ENCODE results near the gene TSPAN5.

The TSPAN5 gene

GRCh38 chr4:98642991-98643426, 15.4 kb downstream of the TSPAN5 start:
- DNase-seq: no peak

GRCh38 chr4:98641906-98642668, 16.3 kb downstream of the TSPAN5 start:
- DNase-seq: no peak

- no peak for DNase-seq
Observed at GRCh38 chr4:98641376-98641775, 17.0 kb downstream of the TSPAN5 start.

GRCh38 chr4:98639523-98639922, 18.9 kb downstream of the TSPAN5 start:
- DNase-seq: no peak

- no peak for DNase-seq
Observed at GRCh38 chr4:98639108-98639507, 19.3 kb downstream of the TSPAN5 start.

GRCh38 chr4:98638661-98639060, 19.8 kb downstream of the TSPAN5 start:
- DNase-seq: no peak

GRCh38 chr4:98634061-98634460, 24.4 kb downstream of the TSPAN5 start:
- DNase-seq: no peak

- no peak for DNase-seq
Observed at GRCh38 chr4:98633159-98633558, 25.3 kb downstream of the TSPAN5 start.

- DNase-seq: no peak
Observed at GRCh38 chr4:98632258-98632657, 26.2 kb downstream of the TSPAN5 start.

- no peak for DNase-seq
Observed at GRCh38 chr4:98631506-98631905, 26.9 kb downstream of the TSPAN5 start.

- DNase-seq: no peak
Observed at GRCh38 chr4:98630737-98631454, 27.5 kb downstream of the TSPAN5 start.

GRCh38 chr4:98627531-98628257, 30.7 kb downstream of the TSPAN5 start:
- no peak for DNase-seq

- no peak for DNase-seq
Observed at GRCh38 chr4:98626350-98626749, 32.1 kb downstream of the TSPAN5 start.

- no peak for DNase-seq
Observed at GRCh38 chr4:98625920-98626319, 32.5 kb downstream of the TSPAN5 start.

GRCh38 chr4:98625399-98625798, 33.0 kb downstream of the TSPAN5 start:
- no peak for DNase-seq

GRCh38 chr4:98624642-98625041, 33.8 kb downstream of the TSPAN5 start:
- no peak for DNase-seq

- no peak for DNase-seq
Observed at GRCh38 chr4:98624144-98624543, 34.3 kb downstream of the TSPAN5 start.

GRCh38 chr4:98623126-98623802, 35.1 kb downstream of the TSPAN5 start:
- no peak for DNase-seq

GRCh38 chr4:98620087-98620784, 38.2 kb downstream of the TSPAN5 start:
- no peak for DNase-seq

GRCh38 chr4:98619180-98619579, 39.2 kb downstream of the TSPAN5 start:
- DNase-seq: no peak

GRCh38 chr4:98618680-98619079, 39.7 kb downstream of the TSPAN5 start:
- no peak for DNase-seq

GRCh38 chr4:98617358-98618047, 40.9 kb downstream of the TSPAN5 start:
- DNase-seq: peak; percentile 44
